Neutrophil (primary cell): ENCODE measurements around the gene IFT172.

Source experiments
- H3K27ac ChIP-seq: fragments of 200-600 bp; sonication (generic); 2 replicates; pipeline ENCODE4 v1.5.1; 2016; ENCODE audit warnings: mild to moderate bottlenecking, moderate library complexity
- H3K27me3 ChIP-seq: fragments of 200-600 bp; sonication (generic); 2 replicates; pipeline ENCODE4 v1.6.0; 2016; ENCODE audit warnings: mild to moderate bottlenecking
- H3K36me3 ChIP-seq: fragments of 200-600 bp; sonication (generic); 2 replicates; pipeline ENCODE4 v1.5.1; 2017
- H3K4me1 ChIP-seq, 2 experiments: fragments of 200-600 bp in 1 of 2; sonication (generic) in 1 of 2; 1 replicate in 1 of 2; 2 replicates in 1 of 2; pipeline versions ENCODE4 v1.5.1 to v1.6.1; 2013 to 2016; ENCODE audit warnings: low read depth in 1 of 2, low read length in 1 of 2, mild to moderate bottlenecking in 1 of 2, moderate library complexity in 1 of 2; ENCODE audit not compliant: control insufficient read depth in 1 of 2, insufficient read depth in 1 of 2
- H3K4me3 ChIP-seq, 2 experiments: fragments of 200-600 bp in 1 of 2; sonication (generic) in 1 of 2; 1 replicate in 1 of 2; 2 replicates in 1 of 2; pipeline ENCODE4 v1.5.1; 2013 to 2016; ENCODE audit warnings: low read depth in 1 of 2, low read length in 1 of 2, mild to moderate bottlenecking in 1 of 2, moderate library complexity in 1 of 2
- H3K9me3 ChIP-seq: fragments of 200-600 bp; sonication (generic); 2 replicates; pipeline ENCODE4 v1.5.1; 2016
- TF ChIP-seq, protein P1 (sequence below): fragments of 200-600 bp; sonication (generic); IDR thresholded peaks from 2 replicates; pipeline ENCODE4 v1.5.1; 2016; ENCODE audit warnings: antibody characterized with exemption

The IFT172 gene

DNA sequence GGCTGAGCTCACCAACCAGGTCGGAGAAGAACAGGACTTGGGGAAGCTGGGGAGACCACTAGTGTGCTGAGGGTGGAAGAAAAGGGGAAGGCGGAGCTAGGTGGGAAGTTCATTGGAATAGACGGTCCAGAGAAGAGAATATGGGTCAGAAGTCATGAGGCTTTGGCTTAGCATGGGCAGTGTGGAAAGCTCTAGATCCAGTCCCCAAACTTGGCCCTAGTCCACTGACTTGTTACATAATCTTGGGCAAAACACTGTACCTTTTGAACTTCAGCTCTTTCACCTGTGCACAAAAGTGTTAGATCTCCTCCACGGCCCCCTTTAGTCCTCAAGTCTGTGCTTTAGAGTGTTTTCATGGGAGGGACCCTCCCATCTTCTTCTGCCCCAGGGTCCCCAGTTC lies 17.8 kb upstream of the IFT172 start:
- Histone ChIP-seq H3K36me3 (no peaks in the 10 kb centered on the region), H3K4me1 (no peaks in the 10 kb centered on the region), H3K4me3 (no peak overlapping the region), H3K27me3 (peaks cover 39% of the 10 kb centered on the region), H3K27ac (no peak overlapping the region), H3K9me3 (no peaks in the 10 kb centered on the region)
- TF ChIP-seq, protein P1, sequence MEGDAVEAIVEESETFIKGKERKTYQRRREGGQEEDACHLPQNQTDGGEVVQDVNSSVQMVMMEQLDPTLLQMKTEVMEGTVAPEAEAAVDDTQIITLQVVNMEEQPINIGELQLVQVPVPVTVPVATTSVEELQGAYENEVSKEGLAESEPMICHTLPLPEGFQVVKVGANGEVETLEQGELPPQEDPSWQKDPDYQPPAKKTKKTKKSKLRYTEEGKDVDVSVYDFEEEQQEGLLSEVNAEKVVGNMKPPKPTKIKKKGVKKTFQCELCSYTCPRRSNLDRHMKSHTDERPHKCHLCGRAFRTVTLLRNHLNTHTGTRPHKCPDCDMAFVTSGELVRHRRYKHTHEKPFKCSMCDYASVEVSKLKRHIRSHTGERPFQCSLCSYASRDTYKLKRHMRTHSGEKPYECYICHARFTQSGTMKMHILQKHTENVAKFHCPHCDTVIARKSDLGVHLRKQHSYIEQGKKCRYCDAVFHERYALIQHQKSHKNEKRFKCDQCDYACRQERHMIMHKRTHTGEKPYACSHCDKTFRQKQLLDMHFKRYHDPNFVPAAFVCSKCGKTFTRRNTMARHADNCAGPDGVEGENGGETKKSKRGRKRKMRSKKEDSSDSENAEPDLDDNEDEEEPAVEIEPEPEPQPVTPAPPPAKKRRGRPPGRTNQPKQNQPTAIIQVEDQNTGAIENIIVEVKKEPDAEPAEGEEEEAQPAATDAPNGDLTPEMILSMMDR: no peak

DNA sequence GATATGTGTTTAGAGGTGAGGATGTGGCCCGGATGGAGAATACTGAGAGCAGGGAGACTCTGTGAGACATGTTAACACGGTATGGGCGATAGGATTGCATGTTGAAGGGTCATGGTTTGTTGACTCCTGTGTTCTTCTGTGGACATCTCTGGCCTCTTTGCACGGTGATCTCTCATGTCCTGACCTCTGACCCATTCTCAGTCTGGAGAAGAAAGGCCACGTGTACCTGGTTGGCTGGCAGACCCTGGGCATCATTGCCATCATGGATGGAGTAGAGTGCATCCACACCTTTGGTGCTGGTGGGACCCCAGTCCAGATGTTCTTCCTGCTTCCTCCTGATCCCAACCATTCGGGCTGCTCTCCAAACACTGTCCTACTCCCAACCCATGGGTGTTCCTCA lies 17.0 kb upstream of the IFT172 start:
- no peaks in the 10 kb centered on the region for H3K9me3 ChIP-seq
- H3K4me1 ChIP-seq: no peaks in the 10 kb centered on the region
- no peak overlapping the region for H3K27ac ChIP-seq
- peaks cover 44% of the 10 kb centered on the region for H3K27me3 ChIP-seq
- H3K4me3 ChIP-seq: no peak overlapping the region
- TF ChIP-seq, protein P1: no peak
- H3K36me3 ChIP-seq: no peaks in the 10 kb centered on the region

DNA sequence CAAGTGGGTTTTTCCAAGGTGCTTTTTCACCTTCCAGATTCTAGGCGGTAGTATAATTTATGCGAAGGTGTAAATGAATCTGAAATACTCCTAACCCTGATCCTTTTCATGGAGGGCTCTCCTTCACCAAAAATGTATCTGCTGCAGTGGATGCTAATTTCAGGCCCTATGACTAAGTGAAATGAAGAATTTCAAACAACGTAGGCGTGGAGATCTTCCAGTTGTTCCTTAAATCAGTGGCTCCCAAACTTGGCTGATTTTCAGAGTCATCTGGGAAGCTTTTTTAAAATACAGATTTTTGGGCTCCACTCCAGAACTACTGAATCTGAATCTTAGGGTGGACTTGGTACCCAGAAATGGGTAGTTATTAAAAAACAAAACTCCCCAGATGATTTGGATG lies 12.6 kb upstream of the IFT172 start:
- TF ChIP-seq, protein P1: no peak
- H3K4me3 ChIP-seq: no peak overlapping the region
- no peaks in the 10 kb centered on the region for H3K9me3 ChIP-seq
- H3K4me1 ChIP-seq: no peaks in the 10 kb centered on the region
- H3K27ac ChIP-seq: no peak overlapping the region
- peaks cover 36% of the 10 kb centered on the region for H3K27me3 ChIP-seq
- H3K36me3 ChIP-seq: no peaks in the 10 kb centered on the region

DNA sequence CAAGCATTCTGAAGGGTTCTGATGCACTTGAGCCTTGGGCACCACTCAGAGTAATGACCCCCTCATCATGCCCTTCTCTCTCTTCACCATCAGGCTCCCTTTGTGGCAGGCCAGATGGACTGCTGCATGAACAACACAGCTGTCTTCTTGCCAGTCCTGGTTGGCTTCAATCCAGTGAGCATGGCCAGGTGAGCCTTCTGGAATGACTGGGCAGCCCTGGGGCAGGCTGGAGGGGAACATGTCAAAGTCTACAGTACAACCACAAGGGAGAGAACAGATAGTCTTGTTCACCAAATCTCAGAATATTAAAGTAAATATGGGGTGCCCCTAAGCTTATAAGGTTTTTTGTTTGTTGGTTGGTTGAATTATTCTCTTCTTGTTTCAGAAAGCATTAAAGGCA lies 11.5 kb upstream of the IFT172 start:
- no peaks in the 10 kb centered on the region for H3K9me3 ChIP-seq
- peaks cover 47% of the 10 kb centered on the region for H3K27me3 ChIP-seq
- TF ChIP-seq, protein P1: no peak

DNA sequence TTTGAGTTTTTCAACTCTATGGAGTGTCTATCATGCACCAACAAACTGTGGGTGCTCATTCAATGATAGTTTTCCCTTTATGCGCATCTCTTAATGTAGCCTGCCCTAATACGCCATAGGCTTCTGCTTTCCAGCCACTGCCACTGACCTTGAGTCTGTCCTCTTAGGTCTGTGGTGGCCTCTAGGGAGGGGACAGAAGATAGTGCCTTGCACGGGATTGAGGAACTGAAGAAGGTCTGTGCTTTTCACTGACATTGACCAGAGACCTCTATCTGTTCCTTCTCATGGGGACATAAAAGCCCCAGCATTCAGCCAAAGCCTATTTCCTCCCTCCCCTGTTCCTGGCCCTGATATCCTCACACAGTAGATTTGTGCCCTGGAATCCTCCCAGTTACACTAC lies 9.4 kb upstream of the IFT172 start:
- Histone ChIP-seq H3K36me3 (no peaks in the 10 kb centered on the region), H3K4me1 (peaks cover 4 to 10% of the 10 kb centered on the region in 2 experiments), H3K27ac (no peak overlapping the region), H3K27me3 (peaks cover 68% of the 10 kb centered on the region), H3K9me3 (no peaks in the 10 kb centered on the region), H3K4me3 (no peak overlapping the region)
- TF ChIP-seq, protein P1: no peak

More for the DNA sequence above, 11.5 kb upstream of the IFT172 start:
- Histone ChIP-seq H3K27ac (no peak overlapping the region), H3K4me1 (no peaks in the 10 kb centered on the region), H3K4me3 (no peak overlapping the region), H3K36me3 (no peaks in the 10 kb centered on the region)

DNA sequence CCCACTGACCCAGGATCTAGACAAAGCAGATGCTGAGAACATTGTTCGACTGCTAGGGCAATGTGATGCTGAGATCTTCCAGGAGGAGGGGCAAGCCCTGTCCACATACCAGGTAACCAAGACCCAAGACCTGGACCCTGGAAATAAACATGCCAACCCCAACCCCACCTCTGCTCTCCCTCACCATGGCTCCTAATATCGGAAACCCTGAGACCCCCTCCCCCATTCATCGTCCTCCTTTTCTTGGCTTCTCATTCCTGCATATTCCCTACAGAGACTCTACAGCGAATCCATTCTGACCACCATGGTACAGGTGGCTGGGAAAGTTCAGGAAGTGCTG lies 7.7 kb upstream of the IFT172 start:
- Histone ChIP-seq H3K4me3 (no peak overlapping the region), H3K27me3 (peaks cover 84% of the 10 kb centered on the region), H3K9me3 (no peaks in the 10 kb centered on the region), H3K4me1 (peaks cover 4 to 10% of the 10 kb centered on the region in 2 experiments), H3K36me3 (no peaks in the 10 kb centered on the region), H3K27ac (no peak overlapping the region)
- TF ChIP-seq, protein P1: no peak
